ENCODE measurements around the gene TERB2.
"Not testable (repeated sequence)": the region's sequence is repeated elsewhere in the genome, so short reads cannot be mapped to it uniquely, and the experiment has no call there.

DNA sequence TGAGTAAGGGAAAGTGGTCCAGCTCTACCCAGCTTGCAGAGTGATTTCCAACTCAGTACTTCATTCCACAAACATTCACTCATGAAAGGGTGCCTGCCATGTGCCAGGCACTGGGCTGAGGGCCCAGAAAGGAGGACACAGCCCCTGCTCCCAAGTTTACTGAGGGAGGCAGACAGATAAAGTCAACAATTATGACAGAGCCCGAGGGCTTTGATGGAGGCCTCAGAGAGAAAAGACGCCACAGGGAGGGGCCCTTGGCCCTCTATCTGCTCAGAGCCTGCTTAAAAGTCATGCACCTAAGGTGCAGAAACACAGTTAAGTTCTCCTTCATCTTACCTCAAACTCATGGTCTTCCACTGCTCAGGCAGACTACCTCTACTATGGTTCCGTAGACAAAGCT is 68.2 kb downstream of the TERB2 start:
- TF ChIP-seq, protein P1, sequence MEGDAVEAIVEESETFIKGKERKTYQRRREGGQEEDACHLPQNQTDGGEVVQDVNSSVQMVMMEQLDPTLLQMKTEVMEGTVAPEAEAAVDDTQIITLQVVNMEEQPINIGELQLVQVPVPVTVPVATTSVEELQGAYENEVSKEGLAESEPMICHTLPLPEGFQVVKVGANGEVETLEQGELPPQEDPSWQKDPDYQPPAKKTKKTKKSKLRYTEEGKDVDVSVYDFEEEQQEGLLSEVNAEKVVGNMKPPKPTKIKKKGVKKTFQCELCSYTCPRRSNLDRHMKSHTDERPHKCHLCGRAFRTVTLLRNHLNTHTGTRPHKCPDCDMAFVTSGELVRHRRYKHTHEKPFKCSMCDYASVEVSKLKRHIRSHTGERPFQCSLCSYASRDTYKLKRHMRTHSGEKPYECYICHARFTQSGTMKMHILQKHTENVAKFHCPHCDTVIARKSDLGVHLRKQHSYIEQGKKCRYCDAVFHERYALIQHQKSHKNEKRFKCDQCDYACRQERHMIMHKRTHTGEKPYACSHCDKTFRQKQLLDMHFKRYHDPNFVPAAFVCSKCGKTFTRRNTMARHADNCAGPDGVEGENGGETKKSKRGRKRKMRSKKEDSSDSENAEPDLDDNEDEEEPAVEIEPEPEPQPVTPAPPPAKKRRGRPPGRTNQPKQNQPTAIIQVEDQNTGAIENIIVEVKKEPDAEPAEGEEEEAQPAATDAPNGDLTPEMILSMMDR (IDR thresholded peaks at IDR 0.05; ENCODE audit: extremely low read depth in 1 of 2, insufficient read depth in 1 of 2, low read depth in 1 of 2, low read length in 2 of 2) = not testable (repeated sequence)
- not testable (repeated sequence) for TF ChIP-seq POLR2A (IDR thresholded peaks at IDR 0.05; ENCODE audit: low read depth, low read length); EZH2 (IDR thresholded peaks at IDR 0.05; ENCODE audit: borderline replicate concordance, low read depth, low read length, severe bottlenecking); POLR2AphosphoS5 (IDR thresholded peaks at IDR 0.05; ENCODE audit: insufficient read depth, low read depth, low read length); GATA2 (IDR thresholded peaks at IDR 0.05; ENCODE audit: insufficient read depth, insufficient read length, low read depth, low read length)
- TF ChIP-seq, protein P2, sequence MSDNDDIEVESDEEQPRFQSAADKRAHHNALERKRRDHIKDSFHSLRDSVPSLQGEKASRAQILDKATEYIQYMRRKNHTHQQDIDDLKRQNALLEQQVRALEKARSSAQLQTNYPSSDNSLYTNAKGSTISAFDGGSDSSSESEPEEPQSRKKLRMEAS (IDR thresholded peaks at IDR 0.05; ENCODE audit: insufficient read depth, insufficient read length) = not testable (repeated sequence)
